NOMO-1 treated with dmso at 0.1 percent for 144 hours (cell line): ENCODE results near the gene ULK4.
"Not testable (repeated sequence)": the region's sequence is repeated elsewhere in the genome, so short reads cannot be mapped to it uniquely, and the experiment has no call there.

ENCODE experiments used
- DNase-seq: peaks from one replicate; lab custom pipeline; 2025; ENCODE audit not compliant: unreplicated experiment; lab: John Stamatoyannopoulos, UW

ULK4 gene

GRCh38 chr3:41961751-41962679 lies at the start of gene ULK4:
Gene ULK4, minus strand, starts transcription at chr3:41962103. Its CDS starts 7,344 bp downstream, at chr3:41954759.
- peak; percentile 99 for DNase-seq

- no peak for DNase-seq
Measured at GRCh38 chr3:42010530-42010929, 48.6 kb upstream of the ULK4 start.

- no peak for DNase-seq
Measured at GRCh38 chr3:42009456-42009855, 47.6 kb upstream of the ULK4 start.

GRCh38 chr3:42007785-42008184 lies 45.9 kb upstream of the ULK4 start:
- DNase-seq, result no peak

- no peak for DNase-seq
Measured at GRCh38 chr3:42005401-42005800, 43.5 kb upstream of the ULK4 start.

- DNase-seq, result no peak
Measured at GRCh38 chr3:42002790-42003189, 40.9 kb upstream of the ULK4 start.

GRCh38 chr3:42001777-42002176 lies 39.9 kb upstream of the ULK4 start:
- no peak for DNase-seq

GRCh38 chr3:41999909-42000308 lies 38.0 kb upstream of the ULK4 start:
- no peak for DNase-seq

GRCh38 chr3:41997702-41998550 lies 36.0 kb upstream of the ULK4 start:
- no peak for DNase-seq

- DNase-seq, result no peak
Measured at GRCh38 chr3:41991437-41991836, 29.5 kb upstream of the ULK4 start.

GRCh38 chr3:41989518-41989917 lies 27.6 kb upstream of the ULK4 start:
- DNase-seq, result no peak

- DNase-seq, result peak; percentile 73
Measured at GRCh38 chr3:41987627-41988026, 25.7 kb upstream of the ULK4 start.

GRCh38 chr3:41986561-41986960 lies 24.7 kb upstream of the ULK4 start:
- no peak for DNase-seq

- DNase-seq, result no peak
Measured at GRCh38 chr3:41985018-41985417, 23.1 kb upstream of the ULK4 start.

GRCh38 chr3:41983091-41983490 lies 21.2 kb upstream of the ULK4 start:
- not testable (repeated sequence) for DNase-seq

- DNase-seq, result not testable (repeated sequence)
Measured at GRCh38 chr3:41977401-41977800, 15.5 kb upstream of the ULK4 start.

GRCh38 chr3:41975416-41976103 lies 13.7 kb upstream of the ULK4 start:
- DNase-seq, result no peak

GRCh38 chr3:41974223-41974622 lies 12.3 kb upstream of the ULK4 start:
- DNase-seq, result no peak

GRCh38 chr3:41972802-41973201 lies 10.9 kb upstream of the ULK4 start:
- no peak for DNase-seq

GRCh38 chr3:41966206-41966605 lies 4.3 kb upstream of the ULK4 start:
- DNase-seq, result no peak

- DNase-seq, result no peak
Measured at GRCh38 chr3:41963823-41964222, 1.9 kb upstream of the ULK4 start.
